Measurements from ENCODE around the gene GRIK5. TPM values are rescaled to one million over a fixed set of nuclear protein-coding genes. Genes with fewer than 3 reads are reported as not detected.
A peak's percentile ranks its signal among the peaks of the same experiment; 100 is the strongest.
"Not testable (repeated sequence)": the region's sequence is repeated elsewhere in the genome, so short reads cannot be mapped to it uniquely, and the experiment has no call there.

GRIK5 gene
- total and polyA plus RNA-seq, 3 experiments from 2014 or later: 0.31 to 0.39 TPM; not detected in 1

GRCh38 chr19:42051166-42052115 lies 18.6 kb downstream of the GRIK5 start:
- Mint-ChIP-seq H3K36me3 (no peaks in the 10 kb centered on the region), H3K4me1 (peaks cover 7 to 9% (median 9%) of the 10 kb centered on the region in 3 donors), H3K27ac (peak overlapping the region in 2 of 8 donors; percentile 40 to 53), H3K27me3 (peaks cover 0 to 9% of the 10 kb centered on the region in 2 donors), H3K9me3 (no peaks in the 10 kb centered on the region), H3K4me3 (no peak overlapping the region)
- Histone ChIP-seq H3K27ac (ENCODE audit: low read depth, low read length) (no peak overlapping the region), H3K9me3 (ENCODE audit: low read length) (no peaks in the 10 kb centered on the region), H3K4me3 (ENCODE audit: low read length) (no peak overlapping the region), H3K4me1 (ENCODE audit: insufficient read depth, low read length) (no peaks in the 10 kb centered on the region), H3K27me3 (ENCODE audit: insufficient read depth, low read length, poor library complexity, severe bottlenecking) (no peaks in the 10 kb centered on the region), H3K36me3 (ENCODE audit: insufficient read depth, low read length) (no peaks in the 10 kb centered on the region)
- CTCF ChIA-PET: no interaction called here
- POLR2A ChIA-PET: no interaction called here
- DNase-seq: no peak

DNA sequence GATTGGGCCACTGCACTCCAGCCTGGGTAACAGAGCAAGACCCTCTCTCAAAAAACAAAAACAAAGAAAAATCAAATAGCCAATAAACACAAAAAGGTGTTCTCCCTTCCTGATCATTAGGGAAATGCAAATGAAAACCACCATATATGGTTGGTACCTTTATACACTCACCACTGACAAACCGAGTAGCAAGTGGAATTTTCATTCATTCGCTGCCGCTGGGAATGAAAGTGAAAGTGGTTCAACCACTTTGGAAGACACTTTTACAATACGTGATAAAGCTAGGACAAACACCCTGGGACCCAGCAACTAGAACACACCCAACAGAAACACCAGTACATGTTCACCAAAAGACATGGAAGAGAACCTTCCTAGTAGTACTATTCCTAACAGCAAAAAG lies 21.0 kb downstream of the GRIK5 start:
- peaks cover 7 to 9% (median 9%) of the 10 kb centered on the region in 3 donors for H3K4me1 Mint-ChIP-seq
- ChIA-PET POLR2A (no interaction called here), CTCF (no interaction called here)
- Histone ChIP-seq H3K36me3 (ENCODE audit: insufficient read depth, low read length) (no peaks in the 10 kb centered on the region), H3K27ac (ENCODE audit: low read depth, low read length) (no peak overlapping the region), H3K4me3 (ENCODE audit: low read length) (peak overlapping the region; percentile 9), H3K4me1 (ENCODE audit: insufficient read depth, low read length) (no peaks in the 10 kb centered on the region), H3K27me3 (ENCODE audit: insufficient read depth, low read length, poor library complexity, severe bottlenecking) (no peaks in the 10 kb centered on the region), H3K9me3 (ENCODE audit: low read length) (no peaks in the 10 kb centered on the region)
- H3K4me3 Mint-ChIP-seq: peak overlapping the region in 6 of 7 donors; percentile 32 to 70 (median 66)
- no peak for DNase-seq
- H3K36me3 Mint-ChIP-seq: no peaks in the 10 kb centered on the region
- H3K27me3 Mint-ChIP-seq: peaks cover 0 to 6% of the 10 kb centered on the region in 2 donors
- H3K27ac Mint-ChIP-seq: peak overlapping the region in 3 of 8 donors; percentile 58 to 79 (median 78)
- H3K9me3 Mint-ChIP-seq: no peaks in the 10 kb centered on the region

GRCh38 chr19:42045575-42045974 lies 24.4 kb downstream of the GRIK5 start:
- H3K27me3 Mint-ChIP-seq: peaks cover 0 to 4% of the 10 kb centered on the region in 2 donors
- Histone ChIP-seq H3K27ac (ENCODE audit: low read depth, low read length) (no peak overlapping the region), H3K4me3 (ENCODE audit: low read length) (no peak overlapping the region), H3K36me3 (ENCODE audit: insufficient read depth, low read length) (no peaks in the 10 kb centered on the region), H3K4me1 (ENCODE audit: insufficient read depth, low read length) (no peaks in the 10 kb centered on the region), H3K9me3 (ENCODE audit: low read length) (no peaks in the 10 kb centered on the region), H3K27me3 (ENCODE audit: insufficient read depth, low read length, poor library complexity, severe bottlenecking) (no peaks in the 10 kb centered on the region)
- CTCF ChIA-PET: interaction anchor here (1.8 kb wide), 1 partner anchor 11 kb away, joined by 8 read pairs; no protein-coding TSS in a partner anchor
- H3K9me3 Mint-ChIP-seq: no peaks in the 10 kb centered on the region
- H3K4me1 Mint-ChIP-seq: peaks cover 7 to 9% (median 9%) of the 10 kb centered on the region in 3 donors
- H3K27ac Mint-ChIP-seq: no peak overlapping the region
- POLR2A ChIA-PET: no interaction called here
- no peak for DNase-seq
- no peaks in the 10 kb centered on the region for H3K36me3 Mint-ChIP-seq
- no peak overlapping the region for H3K4me3 Mint-ChIP-seq

- H3K4me1 Mint-ChIP-seq: no peaks in the 10 kb centered on the region
Measured at GRCh38 chr19:42042455-42043170, 27.4 kb downstream of the GRIK5 start.

GRCh38 chr19:42040491-42040890 lies 29.5 kb downstream of the GRIK5 start:
- H3K4me1 Mint-ChIP-seq; H3K27me3 ChIP-seq (ENCODE audit: insufficient read depth, low read length, poor library complexity, severe bottlenecking); H3K4me3 Mint-ChIP-seq; H3K36me3 ChIP-seq (ENCODE audit: insufficient read depth, low read length); POLR2A ChIA-PET; H3K9me3 Mint-ChIP-seq; DNase-seq; H3K36me3 Mint-ChIP-seq; H3K4me1 ChIP-seq (ENCODE audit: insufficient read depth, low read length); H3K9me3 ChIP-seq (ENCODE audit: low read length); CTCF ChIA-PET; H3K27me3 Mint-ChIP-seq; H3K4me3 ChIP-seq (ENCODE audit: low read length); H3K27ac ChIP-seq (ENCODE audit: low read depth, low read length): not testable (repeated sequence)
- peak overlapping the region in 1 of 8 donors; percentile 69 for H3K27ac Mint-ChIP-seq

More at GRCh38 chr19:42042455-42043170, 27.4 kb downstream of the GRIK5 start:
- no peak overlapping the region for H3K27ac Mint-ChIP-seq
- no peak overlapping the region for H3K27ac ChIP-seq (ENCODE audit: low read depth, low read length)
- H3K27me3 Mint-ChIP-seq: peaks cover 4 to 7% of the 10 kb centered on the region in 2 donors
- H3K9me3 Mint-ChIP-seq: no peaks in the 10 kb centered on the region
- ChIA-PET CTCF (interaction anchor here (1.0 to 1.8 kb wide), 3 partner anchors 8 to 35 kb away, joined by 3 to 6 read pairs (median 4); no protein-coding TSS in a partner anchor), POLR2A (no interaction called here)
- DNase-seq: no peak
- no peaks in the 10 kb centered on the region for H3K4me1 ChIP-seq (ENCODE audit: insufficient read depth, low read length)
- no peaks in the 10 kb centered on the region for H3K36me3 ChIP-seq (ENCODE audit: insufficient read depth, low read length)
- H3K4me3 Mint-ChIP-seq: no peak overlapping the region
- H3K4me3 ChIP-seq (ENCODE audit: low read length): no peak overlapping the region
- no peaks in the 10 kb centered on the region for H3K36me3 Mint-ChIP-seq
- no peaks in the 10 kb centered on the region for H3K9me3 ChIP-seq (ENCODE audit: low read length)
- no peaks in the 10 kb centered on the region for H3K27me3 ChIP-seq (ENCODE audit: insufficient read depth, low read length, poor library complexity, severe bottlenecking)

DNA sequence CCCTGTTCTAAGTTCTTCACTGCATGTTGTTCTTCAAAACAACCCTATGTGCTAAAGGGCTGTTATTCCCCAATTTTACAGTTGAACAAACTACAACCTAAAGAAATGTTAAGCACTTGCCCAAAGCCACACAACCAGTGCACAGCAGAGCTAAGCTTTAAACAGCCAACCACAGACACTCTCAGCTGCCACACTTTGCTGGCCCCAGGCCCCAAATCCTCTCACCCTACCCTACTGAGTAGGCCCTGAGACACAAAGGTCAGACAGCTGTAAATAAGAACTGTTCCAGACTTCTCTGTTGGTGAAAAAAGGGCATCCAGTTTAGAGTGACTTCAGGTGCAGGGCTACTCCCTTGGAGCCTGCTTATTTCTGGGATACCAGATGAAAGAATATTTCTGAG lies 30.0 kb downstream of the GRIK5 start:
- Mint-ChIP-seq H3K4me3 (no peak overlapping the region), H3K27ac (peak overlapping the region in 1 of 8 donors; percentile 50), H3K4me1 (peaks cover 0 to 1% (median 0%) of the 10 kb centered on the region in 3 donors), H3K27me3 (peaks cover 4 to 7% of the 10 kb centered on the region in 2 donors), H3K36me3 (no peaks in the 10 kb centered on the region), H3K9me3 (no peaks in the 10 kb centered on the region)
- no peak overlapping the region for H3K4me3 ChIP-seq (ENCODE audit: low read length)
- no peaks in the 10 kb centered on the region for H3K9me3 ChIP-seq (ENCODE audit: low read length)
- DNase-seq: no peak
- ChIA-PET POLR2A (no interaction called here), CTCF (no interaction called here)
- no peaks in the 10 kb centered on the region for H3K4me1 ChIP-seq (ENCODE audit: insufficient read depth, low read length)
- H3K36me3 ChIP-seq (ENCODE audit: insufficient read depth, low read length): no peaks in the 10 kb centered on the region
- H3K27me3 ChIP-seq (ENCODE audit: insufficient read depth, low read length, poor library complexity, severe bottlenecking): no peaks in the 10 kb centered on the region
- H3K27ac ChIP-seq (ENCODE audit: low read depth, low read length): no peak overlapping the region

DNA sequence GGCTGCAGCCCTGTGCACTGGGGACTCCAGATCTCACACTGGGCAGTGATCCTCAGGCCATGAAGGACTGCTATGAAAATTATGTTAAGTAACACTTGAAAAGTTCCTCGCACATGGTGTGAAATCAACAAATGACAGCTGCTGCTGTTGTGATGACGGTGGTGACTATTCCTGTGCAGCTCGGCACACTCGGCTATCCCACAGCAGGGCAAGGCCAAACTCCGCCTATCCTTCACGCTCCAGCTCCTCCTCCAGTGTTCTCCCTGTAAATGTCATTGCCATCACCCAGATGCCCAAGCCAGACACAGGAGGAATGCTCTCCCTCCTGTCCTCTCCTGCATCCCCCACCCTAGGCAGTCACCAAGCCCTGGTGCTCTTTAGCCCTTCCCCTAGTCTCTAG lies 31.3 kb downstream of the GRIK5 start:
- H3K36me3 ChIP-seq (ENCODE audit: insufficient read depth, low read length): no peaks in the 10 kb centered on the region
- Mint-ChIP-seq H3K4me1 (peaks cover 2 to 8% (median 5%) of the 10 kb centered on the region in 3 donors), H3K9me3 (no peaks in the 10 kb centered on the region), H3K36me3 (no peaks in the 10 kb centered on the region), H3K27ac (no peak overlapping the region), H3K27me3 (peaks cover 9% of the 10 kb centered on the region in 2 donors), H3K4me3 (no peak overlapping the region)
- no peak for DNase-seq
- H3K27me3 ChIP-seq (ENCODE audit: insufficient read depth, low read length, poor library complexity, severe bottlenecking): no peaks in the 10 kb centered on the region
- no peaks in the 10 kb centered on the region for H3K9me3 ChIP-seq (ENCODE audit: low read length)
- CTCF ChIA-PET: no interaction called here
- no peak overlapping the region for H3K4me3 ChIP-seq (ENCODE audit: low read length)
- POLR2A ChIA-PET: no interaction called here
- no peaks in the 10 kb centered on the region for H3K4me1 ChIP-seq (ENCODE audit: insufficient read depth, low read length)
- no peak overlapping the region for H3K27ac ChIP-seq (ENCODE audit: low read depth, low read length)

DNA sequence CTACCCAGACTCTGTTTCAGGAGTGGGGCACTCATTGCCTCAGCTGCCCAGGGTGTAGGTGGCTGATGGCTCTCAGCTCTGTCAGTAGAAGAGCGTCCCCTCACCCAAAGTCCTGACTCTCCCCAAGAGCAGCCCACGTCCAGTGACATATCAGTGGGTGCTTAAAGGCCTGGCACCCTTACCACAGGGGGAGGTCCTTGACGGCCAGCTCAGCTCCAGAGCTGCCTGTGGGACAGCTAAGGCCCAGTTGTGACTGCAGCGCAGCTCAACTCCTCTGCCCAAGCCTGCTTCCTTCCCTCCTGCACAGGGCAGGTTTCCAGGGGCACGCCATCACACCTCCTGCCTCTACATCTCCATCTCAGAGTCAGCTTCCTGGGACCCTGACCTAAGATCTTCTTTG lies 32.4 kb downstream of the GRIK5 start:
- ChIA-PET POLR2A (no interaction called here), CTCF (no interaction called here)
- H3K4me1 ChIP-seq (ENCODE audit: insufficient read depth, low read length): no peaks in the 10 kb centered on the region
- Mint-ChIP-seq H3K4me3 (no peak overlapping the region), H3K4me1 (peaks cover 2 to 8% (median 5%) of the 10 kb centered on the region in 3 donors), H3K9me3 (no peaks in the 10 kb centered on the region), H3K36me3 (no peaks in the 10 kb centered on the region), H3K27me3 (peaks cover 7 to 9% of the 10 kb centered on the region in 2 donors), H3K27ac (no peak overlapping the region)
- no peaks in the 10 kb centered on the region for H3K36me3 ChIP-seq (ENCODE audit: insufficient read depth, low read length)
- no peak overlapping the region for H3K27ac ChIP-seq (ENCODE audit: low read depth, low read length)
- H3K4me3 ChIP-seq (ENCODE audit: low read length): no peak overlapping the region
- H3K9me3 ChIP-seq (ENCODE audit: low read length): no peaks in the 10 kb centered on the region
- no peaks in the 10 kb centered on the region for H3K27me3 ChIP-seq (ENCODE audit: insufficient read depth, low read length, poor library complexity, severe bottlenecking)
- no peak for DNase-seq
